GM23248 (cell line): ENCODE measurements around the gene UBE3D. TPM values are rescaled to one million over a fixed set of nuclear protein-coding genes. Genes with fewer than 3 reads are reported as not detected.

Experiments used
- DNase-seq: peaks from one replicate; pipeline ENCODE4 v3.0.0-alpha.2; 2015
- H2AFZ ChIP-seq: fragments of 200-600 bp; sonication (generic); 2 replicates; pipeline ENCODE4 v1.6.1; 2016; ENCODE audit warnings: antibody characterized with exemption
- H3F3A ChIP-seq: fragments of 200-600 bp; sonication (generic); 2 replicates; pipeline ENCODE4 v1.6.1; 2016; ENCODE audit warnings: mild to moderate bottlenecking, antibody characterized with exemption, mixed run types; ENCODE audit not compliant: insufficient read depth
- H3K27ac ChIP-seq: fragments of 200-600 bp; sonication (generic); 2 replicates; pipeline ENCODE4 v1.5.1; 2016; ENCODE audit warnings: mild to moderate bottlenecking
- H3K27me3 ChIP-seq: fragments of 200-600 bp; sonication (generic); replicated peaks from 2 replicates; pipeline ENCODE4 v1.6.1; 2016; ENCODE audit warnings: mild to moderate bottlenecking; ENCODE audit not compliant: insufficient read depth
- H3K36me3 ChIP-seq: fragments of 200-600 bp; sonication (generic); 2 replicates; pipeline ENCODE4 v1.6.1; 2016; ENCODE audit warnings: low read depth, mild to moderate bottlenecking
- H3K4me1 ChIP-seq: fragments of 200-600 bp; sonication (generic); 2 replicates; pipeline ENCODE4 v1.6.1; 2016; ENCODE audit warnings: mild to moderate bottlenecking; ENCODE audit not compliant: insufficient read depth
- H3K4me2 ChIP-seq: fragments of 200-600 bp; sonication (generic); one replicate; pipeline ENCODE4 v1.6.1; 2016; ENCODE audit warnings: mild to moderate bottlenecking; ENCODE audit not compliant: unreplicated experiment
- H3K4me3 ChIP-seq: fragments of 200-600 bp; sonication (generic); 2 replicates; pipeline ENCODE4 v1.5.1; 2016; ENCODE audit warnings: mild to moderate bottlenecking
- H3K79me2 ChIP-seq: fragments of 200-600 bp; sonication (generic); 2 replicates; pipeline ENCODE4 v1.6.1; 2016; ENCODE audit warnings: mild to moderate bottlenecking; ENCODE audit not compliant: insufficient read depth
- H3K9ac ChIP-seq: fragments of 200-600 bp; sonication (generic); 2 replicates; pipeline ENCODE4 v1.6.1; 2016; ENCODE audit warnings: mild to moderate bottlenecking
- H3K9me2 ChIP-seq: fragments of 200-600 bp; sonication (generic); 2 replicates; pipeline ENCODE4 v1.6.1; 2016; ENCODE audit warnings: mixed run types, mild to moderate bottlenecking, moderate library complexity; ENCODE audit not compliant: insufficient read depth
- H3K9me3 ChIP-seq: fragments of 200-600 bp; sonication (generic); one replicate; pipeline ENCODE4 v1.6.1; 2017; ENCODE audit warnings: low read depth
- H4K20me1 ChIP-seq: fragments of 200-600 bp; sonication (generic); 2 replicates; pipeline ENCODE4 v1.6.0; 2016; ENCODE audit not compliant: insufficient read depth
- EZH2 ChIP-seq: fragments of 200-600 bp; sonication (generic); IDR thresholded peaks from 2 replicates; pipeline ENCODE4 v1.6.1; 2018; ENCODE audit warnings: antibody characterized with exemption, mild to moderate bottlenecking; ENCODE audit not compliant: insufficient read depth, poor library complexity, severe bottlenecking
- EZH2phosphoT487 ChIP-seq: fragments of 200-600 bp; sonication (generic); IDR thresholded peaks from 2 replicates; pipeline ENCODE4 v1.6.1; 2018; ENCODE audit warnings: antibody characterized with exemption, moderate library complexity, mild to moderate bottlenecking, low read depth; ENCODE audit not compliant: insufficient read depth
- WGBS, 2 experiments: methylation state at CpG; one replicate each; pipeline ENCODE4 v1.1.6; 2015 to 2017; ENCODE audit warnings: low lambda C conversion rate in 2 of 2, low coverage in 1 of 2; ENCODE audit errors: missing lambda C conversion rate in 2 of 2; 5-methylcytosine and 5-hydroxymethylcytosine counted together
- in situ Hi-C: fragments of 300-500 bp; cut with MboI; formaldehyde crosslinking; loops from 2 replicates; pipeline ENCODE4 v1.15.0; 2020
- polyA plus RNA-seq: library from polyadenylated mRNA; unstranded; fragments of >200 nt; fragmentation: Nextera tagmentation; extraction: Ambion mirVana; gene quantifications from 2 replicates; pipeline ENCODE4 v1.2.1, GENCODE V29; 2016
- total RNA-seq: library from RNA; depleted of rRNA; stranded (reverse); fragments of >200 nt; shearing (Covaris generic); gene quantifications from 2 replicates; pipeline ENCODE4 v1.2.3, GENCODE V29; 2014

Gene UBE3D
- total and polyA plus RNA-seq, 2 experiments from 2014 or later = 2.1 to 6.9 TPM

DNA sequence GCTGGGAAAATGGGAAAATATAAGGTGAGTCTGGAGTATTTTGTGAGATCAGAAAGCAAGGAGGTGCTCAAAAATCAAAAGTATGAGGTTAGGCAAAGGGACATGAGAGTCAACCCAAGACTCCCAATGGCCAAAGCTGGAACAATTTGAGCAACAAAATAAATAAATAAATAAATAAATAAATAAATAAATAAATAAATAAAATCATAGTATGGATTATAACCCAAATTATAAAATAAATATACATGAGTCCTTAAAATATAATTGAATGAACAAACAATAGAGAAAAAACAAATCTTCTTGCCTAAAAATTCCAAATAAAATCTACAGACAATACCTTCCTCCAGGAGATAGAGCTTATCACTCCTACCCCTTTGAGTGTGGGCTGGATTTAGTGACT, 69.5 kb downstream of the UBE3D start:
- no peak overlapping the region for H3K9ac ChIP-seq
- no peaks in the 10 kb centered on the region for H3K9me3 ChIP-seq
- no peaks in the 10 kb centered on the region for H4K20me1 ChIP-seq
- no peaks in the 10 kb centered on the region for H3F3A ChIP-seq
- no peaks in the 10 kb centered on the region for H3K4me1 ChIP-seq
- TF ChIP-seq EZH2 = no peak
- no peak for TF ChIP-seq EZH2phosphoT487
- H3K4me2 ChIP-seq = no peak overlapping the region
- no peaks in the 10 kb centered on the region for H3K79me2 ChIP-seq
- H3K36me3 ChIP-seq = no peaks in the 10 kb centered on the region
- no peak overlapping the region for H3K27ac ChIP-seq
- H3K27me3 ChIP-seq = no peaks in the 10 kb centered on the region
- in situ Hi-C loops = no loop called here
- H3K4me3 ChIP-seq = no peak overlapping the region
- no peak overlapping the region for H2AFZ ChIP-seq
- DNase-seq = no peak
- H3K9me2 ChIP-seq = no peaks in the 10 kb centered on the region

DNA sequence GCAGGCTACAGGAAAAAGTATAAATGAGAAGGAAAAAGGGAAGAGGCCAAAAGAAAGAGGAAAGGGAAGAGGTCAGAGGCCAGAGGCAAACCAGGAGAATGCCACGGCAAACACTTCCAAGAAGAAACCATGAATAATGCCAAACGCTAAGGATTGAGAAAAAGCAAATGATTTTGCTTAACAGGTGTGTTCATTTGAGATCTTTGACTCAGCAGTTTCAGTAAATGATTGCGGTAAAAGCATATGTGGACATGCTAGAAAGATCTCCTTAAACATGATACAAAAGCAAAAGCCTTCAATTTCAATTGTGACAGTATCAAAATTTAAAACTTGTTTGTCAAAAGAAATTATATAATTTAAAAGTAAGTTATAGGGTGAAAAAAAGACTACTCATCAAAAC, 70.6 kb downstream of the UBE3D start:
- H3K27ac ChIP-seq = no peak overlapping the region
- no peaks in the 10 kb centered on the region for H3K9me2 ChIP-seq
- H3K27me3 ChIP-seq = no peaks in the 10 kb centered on the region
- no peaks in the 10 kb centered on the region for H3K9me3 ChIP-seq
- no peaks in the 10 kb centered on the region for H3K36me3 ChIP-seq
- TF ChIP-seq EZH2phosphoT487 (no peak), EZH2 (no peak)
- peaks cover 3% of the 10 kb centered on the region for H3K4me1 ChIP-seq
- H3K4me2 ChIP-seq = no peak overlapping the region
- H3K4me3 ChIP-seq = no peak overlapping the region
- H3F3A ChIP-seq = no peaks in the 10 kb centered on the region
- 65 to 68% methylated on average over 3 of the region's 3 CpGs for WGBS, 2 experiments
- H2AFZ ChIP-seq = no peak overlapping the region
- H4K20me1 ChIP-seq = no peaks in the 10 kb centered on the region
- H3K9ac ChIP-seq = no peak overlapping the region
- in situ Hi-C loops = no loop called here
- H3K79me2 ChIP-seq = no peaks in the 10 kb centered on the region
- no peak for DNase-seq

DNA sequence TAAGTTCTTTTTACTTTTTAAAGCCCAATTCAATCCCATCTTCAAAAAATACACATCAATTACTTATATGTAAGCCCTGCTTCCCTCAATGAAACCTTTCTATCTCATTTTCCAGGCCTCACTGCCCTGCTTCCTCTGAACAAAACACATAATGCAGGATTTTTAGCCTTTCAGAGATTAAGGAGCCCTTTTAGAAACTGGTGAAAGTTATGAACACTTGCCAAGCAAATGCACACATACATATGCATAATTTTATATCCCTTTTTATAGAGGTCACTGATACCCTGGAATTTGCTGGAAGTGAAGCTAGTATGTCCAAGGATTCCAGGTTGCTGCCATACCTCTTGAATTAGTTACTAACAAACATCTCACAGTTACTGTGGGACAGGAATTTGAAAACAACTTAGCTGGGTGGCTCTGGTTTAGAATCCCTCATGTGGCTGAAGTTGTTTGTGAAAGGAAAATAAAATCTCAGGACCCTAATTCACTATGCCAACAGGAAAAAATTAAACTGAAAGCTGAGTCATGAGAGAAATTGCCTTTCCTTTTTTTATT, 75.8 kb downstream of the UBE3D start:
- no peaks in the 10 kb centered on the region for H3K27me3 ChIP-seq
- in situ Hi-C loops = no loop called here
- no peaks in the 10 kb centered on the region for H3K9me2 ChIP-seq
- no peak overlapping the region for H3K9ac ChIP-seq
- no peak overlapping the region for H3K4me2 ChIP-seq
- H3K4me1 ChIP-seq = peaks cover 33% of the 10 kb centered on the region
- no peaks in the 10 kb centered on the region for H3K9me3 ChIP-seq
- H3K79me2 ChIP-seq = no peaks in the 10 kb centered on the region
- 0 out of 2 replicates have a peak overlapping the region, but pooled peaks have one; percentile 6 for H2AFZ ChIP-seq
- no peak overlapping the region for H3K4me3 ChIP-seq
- peaks cover 20% of the 10 kb centered on the region for H3F3A ChIP-seq
- TF ChIP-seq EZH2phosphoT487 (no peak), EZH2 (no peak)
- no peaks in the 10 kb centered on the region for H3K36me3 ChIP-seq
- H4K20me1 ChIP-seq = no peaks in the 10 kb centered on the region
- peak; percentile 22 for DNase-seq
- peak overlapping the region; percentile 28 for H3K27ac ChIP-seq

DNA sequence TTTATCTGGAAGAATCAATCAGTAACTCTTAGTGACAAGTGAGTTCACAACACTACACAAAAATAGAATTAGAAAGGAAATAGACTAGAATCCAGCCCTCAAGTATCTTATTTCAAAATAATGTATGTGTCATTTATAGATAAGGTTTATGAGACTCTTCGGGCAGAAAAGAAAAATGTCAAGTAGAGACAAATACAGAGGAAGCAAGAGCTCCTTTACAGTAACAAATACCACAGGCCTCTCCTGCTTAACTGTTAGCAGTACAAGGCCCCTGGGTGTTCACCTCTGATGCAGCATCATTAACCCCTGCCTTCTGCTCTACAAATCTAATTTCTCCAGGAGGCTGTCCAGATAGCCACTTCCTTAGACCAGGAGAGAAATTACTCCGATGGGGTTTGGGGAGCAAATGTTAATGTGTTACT, 76.7 kb downstream of the UBE3D start:
- Histone ChIP-seq H3K9ac (peak overlapping the region; percentile 24; the same call in 1 of the 2 replicates), H3K4me2 (peak overlapping the region; percentile 45), H3K4me1 (peaks cover 33% of the 10 kb centered on the region), H3K79me2 (no peaks in the 10 kb centered on the region), H3K9me2 (no peaks in the 10 kb centered on the region), H3K27me3 (no peaks in the 10 kb centered on the region), H3F3A (peaks cover 20% of the 10 kb centered on the region), H3K27ac (peak overlapping the region; percentile 38), H3K9me3 (no peaks in the 10 kb centered on the region), H4K20me1 (no peaks in the 10 kb centered on the region), H2AFZ (peak overlapping the region; percentile 23; the same call in 1 of the 2 replicates), H3K36me3 (no peaks in the 10 kb centered on the region), H3K4me3 (no peak overlapping the region)
- TF ChIP-seq EZH2 (no peak), EZH2phosphoT487 (no peak)
- DNase-seq = peak; percentile 47
- in situ Hi-C loops = no loop called here
- WGBS, 2 experiments = 60 to 61% methylated on average over 2 of the region's 2 CpGs

DNA sequence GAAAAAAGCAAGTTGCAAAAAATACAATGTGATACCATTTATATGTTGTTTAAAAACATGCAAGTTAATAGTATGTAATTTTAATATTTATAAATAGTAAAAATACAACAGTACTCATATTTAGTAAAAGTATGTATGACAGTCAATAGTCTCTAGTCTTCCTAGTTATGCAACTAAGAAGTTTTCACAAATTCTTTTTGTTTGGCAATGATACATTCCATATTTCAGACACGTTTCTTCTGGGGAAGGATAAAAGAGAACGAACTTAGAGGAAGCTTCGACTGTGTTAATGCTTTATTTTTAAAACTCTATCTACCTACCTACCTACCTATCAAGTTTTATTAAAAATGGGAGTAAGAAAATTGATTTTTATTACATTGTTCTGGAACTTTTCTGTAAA, 77.7 kb downstream of the UBE3D start:
- H4K20me1 ChIP-seq = no peaks in the 10 kb centered on the region
- H3K4me3 ChIP-seq = no peak overlapping the region
- H3K9me3 ChIP-seq = no peaks in the 10 kb centered on the region
- peak overlapping the region; percentile 23; the same call in 1 of the 2 replicates for H2AFZ ChIP-seq
- TF ChIP-seq EZH2phosphoT487 = no peak
- no peaks in the 10 kb centered on the region for H3K27me3 ChIP-seq
- H3K4me2 ChIP-seq = peak overlapping the region; percentile 45
- no peaks in the 10 kb centered on the region for H3K36me3 ChIP-seq
- DNase-seq = peak; percentile 34
- in situ Hi-C loops = no loop called here
- H3K27ac ChIP-seq = peak overlapping the region; percentile 38; the same call in 1 of the 2 replicates
- WGBS, 2 experiments = 12 to 25% methylated on average over 3 of the region's 3 CpGs
- no peaks in the 10 kb centered on the region for H3K9me2 ChIP-seq
- peaks cover 20% of the 10 kb centered on the region for H3F3A ChIP-seq
- H3K79me2 ChIP-seq = no peaks in the 10 kb centered on the region
- H3K9ac ChIP-seq = peak overlapping the region; percentile 24; the same call in 1 of the 2 replicates
- peaks cover 33% of the 10 kb centered on the region for H3K4me1 ChIP-seq
